H1 (cell line): Measurements from ENCODE around the gene TSGA10.

Experiments
- ATF2 ChIP-seq: IDR thresholded peaks from 2 replicates; pipeline ENCODE4 v1.6.1; 2012; ENCODE audit warnings: low read length, inconsistent platforms
- BACH1 ChIP-seq: IDR thresholded peaks from 2 replicates; pipeline ENCODE4 v1.6.1; 2012; ENCODE audit warnings: low read length, improper control_type of control experiment
- CREB1 ChIP-seq: IDR thresholded peaks from 2 replicates; pipeline ENCODE4 v1.6.1; 2012; ENCODE audit warnings: inconsistent platforms
- EP300 ChIP-seq, 2 experiments: IDR thresholded peaks; 1 replicate in 1 of 2; 2 replicates in 1 of 2; pipeline ENCODE4 v1.6.1; 2011 to 2012; ENCODE audit warnings: low read depth in 2 of 2, low read length in 2 of 2, mild to moderate bottlenecking in 2 of 2, borderline replicate concordance in 1 of 2, inconsistent platforms in 1 of 2, moderate library complexity in 1 of 2
- FOSL1 ChIP-seq: IDR thresholded peaks from 2 replicates; pipeline ENCODE4 v1.6.1; 2011; ENCODE audit warnings: mild to moderate bottlenecking, low read depth, low read length, moderate library complexity; ENCODE audit not compliant: insufficient read depth
- GTF2F1 ChIP-seq: IDR thresholded peaks from 2 replicates; pipeline ENCODE4 v1.6.1; 2012; ENCODE audit warnings: low read depth, low read length, improper control_type of control experiment, borderline replicate concordance
- POLR2A ChIP-seq, 2 experiments: IDR thresholded peaks; 1 replicate in 1 of 2; 2 replicates in 1 of 2; pipeline ENCODE4 v1.6.1; 2011; ENCODE audit warnings: low read depth in 2 of 2, low read length in 2 of 2, mild to moderate bottlenecking in 2 of 2; ENCODE audit errors: control extremely low read depth in 1 of 2
- POLR2AphosphoS5 ChIP-seq: IDR thresholded peaks from 2 replicates; pipeline ENCODE4 v1.6.1; 2011; ENCODE audit warnings: low read depth, low read length
- RFX5 ChIP-seq: IDR thresholded peaks from 2 replicates; pipeline ENCODE4 v1.6.1; 2011; ENCODE audit warnings: low read depth, low read length, improper control_type of control experiment, borderline replicate concordance
- SIRT6 ChIP-seq: IDR thresholded peaks from one replicate; pipeline ENCODE4 v1.7.1; 2012; ENCODE audit warnings: low read length, inconsistent platforms
- SIX5 ChIP-seq: IDR thresholded peaks from 2 replicates; pipeline ENCODE4 v1.6.1; 2011; ENCODE audit warnings: mild to moderate bottlenecking, low read depth, low read length
- SP1 ChIP-seq: IDR thresholded peaks from 2 replicates; pipeline ENCODE4 v1.6.1; 2011; ENCODE audit warnings: low read depth, low read length
- TAF1 ChIP-seq: IDR thresholded peaks from 2 replicates; pipeline ENCODE4 v1.6.1; 2011; ENCODE audit warnings: mild to moderate bottlenecking, low read depth, low read length
- TF ChIP-seq, protein P1 (sequence below), 3 experiments: IDR thresholded peaks; 1 replicate in 2 of 3; 2 replicates in 1 of 3; pipeline versions ENCODE4 v1.5.1 to v1.6.1; 2011; ENCODE audit warnings: low read length in 3 of 3, mild to moderate bottlenecking in 3 of 3, inconsistent platforms in 2 of 3, low read depth in 1 of 3, moderate library complexity in 1 of 3; ENCODE audit not compliant: insufficient read depth in 1 of 3; ENCODE audit errors: control extremely low read depth in 1 of 3

GRCh38 chr2:99140056-99140859 lies 14.5 kb downstream of the TSGA10 start:
- TF ChIP-seq, protein P1, sequence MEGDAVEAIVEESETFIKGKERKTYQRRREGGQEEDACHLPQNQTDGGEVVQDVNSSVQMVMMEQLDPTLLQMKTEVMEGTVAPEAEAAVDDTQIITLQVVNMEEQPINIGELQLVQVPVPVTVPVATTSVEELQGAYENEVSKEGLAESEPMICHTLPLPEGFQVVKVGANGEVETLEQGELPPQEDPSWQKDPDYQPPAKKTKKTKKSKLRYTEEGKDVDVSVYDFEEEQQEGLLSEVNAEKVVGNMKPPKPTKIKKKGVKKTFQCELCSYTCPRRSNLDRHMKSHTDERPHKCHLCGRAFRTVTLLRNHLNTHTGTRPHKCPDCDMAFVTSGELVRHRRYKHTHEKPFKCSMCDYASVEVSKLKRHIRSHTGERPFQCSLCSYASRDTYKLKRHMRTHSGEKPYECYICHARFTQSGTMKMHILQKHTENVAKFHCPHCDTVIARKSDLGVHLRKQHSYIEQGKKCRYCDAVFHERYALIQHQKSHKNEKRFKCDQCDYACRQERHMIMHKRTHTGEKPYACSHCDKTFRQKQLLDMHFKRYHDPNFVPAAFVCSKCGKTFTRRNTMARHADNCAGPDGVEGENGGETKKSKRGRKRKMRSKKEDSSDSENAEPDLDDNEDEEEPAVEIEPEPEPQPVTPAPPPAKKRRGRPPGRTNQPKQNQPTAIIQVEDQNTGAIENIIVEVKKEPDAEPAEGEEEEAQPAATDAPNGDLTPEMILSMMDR (IDR thresholded peaks at IDR 0.05; ENCODE audit: control extremely low read depth in 1 of 3, insufficient read depth in 1 of 3, low read depth in 1 of 3, low read length in 3 of 3): no peak
- TF ChIP-seq EP300 (IDR thresholded peaks at IDR 0.05; ENCODE audit: borderline replicate concordance in 1 of 2, low read depth in 2 of 2, low read length in 2 of 2) (no peak), SP1 (no peak), CREB1 (no peak), ATF2 (no peak), SIRT6 (no peak), BACH1 (no peak), POLR2A (IDR thresholded peaks at IDR 0.05; ENCODE audit: control extremely low read depth in 1 of 2, low read depth in 2 of 2, low read length in 2 of 2) (no peak), GTF2F1 (no peak), SIX5 (no peak), FOSL1 (no peak), POLR2AphosphoS5 (no peak), RFX5 (no peak), TAF1 (no peak)
